Bronchial epithelial cell (primary cell): ENCODE data around the gene NR0B2. TPM values are rescaled to one million over a fixed set of nuclear protein-coding genes. Genes with fewer than 3 reads are reported as not detected.
A peak's percentile ranks its signal among the peaks of the same experiment; 100 is the strongest.

Experiments
- DNase-seq: peaks from one replicate; pipeline ENCODE4 v3.0.0-alpha.2; 2010; ENCODE audit warnings: low read depth
- FAIRE-seq: peaks from 2 replicates; lab custom pipeline; 2011; peaks lifted over from hg19 to GRCh38; lab: Jason Lieb, UNC
- H3K27me3 ChIP-seq: 2 replicates; pipeline ENCODE4 v1.5.1; 2011; ENCODE audit warnings: low read length; ENCODE audit not compliant: control insufficient read depth, insufficient read depth
- H3K36me3 ChIP-seq: 2 replicates; pipeline ENCODE4 v1.5.1; 2011; ENCODE audit warnings: low read length; ENCODE audit not compliant: control insufficient read depth, insufficient read depth
- H3K4me3 ChIP-seq: 2 replicates; pipeline ENCODE4 v1.5.1; 2011; ENCODE audit warnings: mild to moderate bottlenecking, low read depth, low read length, control low read depth
- total RNA-seq: library from RNA; depleted of rRNA; stranded (reverse); fragments of >200 nt; gene quantifications from 2 replicates; pipeline ENCODE4 v1.2.1, GENCODE V29; 2014
- TF ChIP-seq, protein P1 (sequence below): IDR thresholded peaks from 2 replicates; pipeline ENCODE4 v1.5.1; 2011; ENCODE audit warnings: mild to moderate bottlenecking, moderate library complexity, low read length, control low read depth, inconsistent platforms; ENCODE audit not compliant: insufficient read depth, severe bottlenecking

Gene NR0B2
- total RNA-seq, 1 donor from 2014 or later, result not detected

DNA sequence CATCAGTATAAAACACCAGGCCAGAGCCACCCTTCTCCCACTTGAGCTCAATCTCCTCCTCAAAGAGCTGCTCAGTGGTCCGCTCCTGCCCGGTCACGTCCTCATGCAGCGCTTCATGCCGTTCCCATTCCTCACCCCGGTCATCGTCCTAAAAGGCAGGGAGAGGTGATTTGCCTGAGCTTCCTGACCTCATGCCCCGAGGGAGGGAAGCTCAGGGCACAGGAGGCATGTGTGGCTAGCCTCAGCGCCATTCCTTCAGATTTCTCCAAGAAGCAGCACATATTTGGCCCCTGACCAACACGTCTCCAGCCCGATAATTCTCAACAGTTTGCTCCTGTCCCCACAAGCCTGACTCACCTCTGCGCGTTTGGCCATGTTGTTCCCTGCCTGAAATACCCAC, 19.5 kb downstream of the NR0B2 start:
- Histone ChIP-seq H3K36me3 (peaks cover 13% of the 10 kb centered on the region), H3K4me3 (no peak overlapping the region), H3K27me3 (no peaks in the 10 kb centered on the region)
- TF ChIP-seq, protein P1, sequence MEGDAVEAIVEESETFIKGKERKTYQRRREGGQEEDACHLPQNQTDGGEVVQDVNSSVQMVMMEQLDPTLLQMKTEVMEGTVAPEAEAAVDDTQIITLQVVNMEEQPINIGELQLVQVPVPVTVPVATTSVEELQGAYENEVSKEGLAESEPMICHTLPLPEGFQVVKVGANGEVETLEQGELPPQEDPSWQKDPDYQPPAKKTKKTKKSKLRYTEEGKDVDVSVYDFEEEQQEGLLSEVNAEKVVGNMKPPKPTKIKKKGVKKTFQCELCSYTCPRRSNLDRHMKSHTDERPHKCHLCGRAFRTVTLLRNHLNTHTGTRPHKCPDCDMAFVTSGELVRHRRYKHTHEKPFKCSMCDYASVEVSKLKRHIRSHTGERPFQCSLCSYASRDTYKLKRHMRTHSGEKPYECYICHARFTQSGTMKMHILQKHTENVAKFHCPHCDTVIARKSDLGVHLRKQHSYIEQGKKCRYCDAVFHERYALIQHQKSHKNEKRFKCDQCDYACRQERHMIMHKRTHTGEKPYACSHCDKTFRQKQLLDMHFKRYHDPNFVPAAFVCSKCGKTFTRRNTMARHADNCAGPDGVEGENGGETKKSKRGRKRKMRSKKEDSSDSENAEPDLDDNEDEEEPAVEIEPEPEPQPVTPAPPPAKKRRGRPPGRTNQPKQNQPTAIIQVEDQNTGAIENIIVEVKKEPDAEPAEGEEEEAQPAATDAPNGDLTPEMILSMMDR, result no peak
- DNase-seq (peak; percentile 93), FAIRE-seq (no peak)

DNA sequence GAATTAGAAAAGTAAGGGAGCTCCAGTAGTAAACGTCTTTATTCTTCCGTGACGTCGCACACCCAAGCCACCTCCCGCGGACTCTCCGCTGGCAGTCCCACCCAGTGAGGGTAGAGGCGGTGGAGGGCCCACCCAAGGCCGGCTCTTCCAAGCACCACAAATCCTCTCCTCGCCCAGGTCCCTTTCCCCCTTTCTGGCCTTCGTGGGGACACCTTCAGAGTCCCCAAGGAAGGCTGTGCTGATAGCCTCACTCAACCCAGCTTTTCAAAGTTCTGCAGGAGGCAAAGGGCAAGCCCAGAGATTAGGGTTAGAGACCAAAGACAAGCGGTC, 23.3 kb downstream of the NR0B2 start:
- FAIRE-seq (no peak), DNase-seq (no peak)
- TF ChIP-seq, protein P1, result no peak
- no peaks in the 10 kb centered on the region for H3K27me3 ChIP-seq
- peak overlapping the region; percentile 82 for H3K4me3 ChIP-seq
- peaks cover 21% of the 10 kb centered on the region for H3K36me3 ChIP-seq

DNA sequence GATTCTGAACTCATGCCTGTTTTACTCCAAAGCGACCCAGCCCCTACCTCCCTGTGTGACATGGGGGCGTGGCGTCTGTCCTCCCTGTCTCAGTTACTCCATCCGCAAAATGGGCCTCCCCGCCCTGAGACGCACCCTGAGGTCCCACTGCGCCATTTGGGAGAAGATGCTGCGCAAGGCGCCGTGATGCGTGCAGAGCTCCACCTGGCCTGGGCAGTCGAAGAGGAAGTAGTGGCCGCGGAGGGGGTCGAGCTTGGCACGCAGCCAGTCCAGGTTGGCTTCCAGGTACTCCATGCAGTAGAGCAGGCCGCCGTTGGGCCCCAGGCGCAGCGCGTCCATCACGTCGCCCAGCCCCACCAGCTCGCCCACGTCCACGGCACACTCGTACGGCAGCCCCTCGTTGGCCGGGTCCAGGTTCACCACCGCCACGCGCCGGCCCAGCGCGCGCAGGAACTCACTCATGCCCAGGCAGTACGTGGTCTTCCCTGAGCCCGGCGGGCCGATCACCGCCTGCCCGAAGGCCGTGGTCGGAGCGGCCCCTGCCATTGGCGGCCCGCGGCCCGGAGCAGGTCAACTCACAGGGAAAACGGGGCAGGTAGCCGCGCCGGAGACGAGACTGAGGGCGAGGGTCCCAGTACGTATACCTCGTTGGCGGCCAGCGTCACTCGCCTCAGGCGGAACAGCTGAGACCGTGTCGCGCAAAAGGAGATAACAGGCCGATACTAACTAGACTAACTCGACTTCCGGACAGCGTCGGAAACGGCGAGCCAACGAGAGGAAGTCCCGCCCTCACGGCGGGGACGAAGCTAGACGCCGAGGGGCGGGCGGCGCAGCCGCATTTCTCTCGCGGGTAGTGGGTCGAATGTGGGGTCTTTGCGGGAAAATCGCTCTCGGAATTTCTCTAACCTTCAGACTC, 24.0 kb downstream of the NR0B2 start, which contains the start of gene GPN2:
TSS of gene GPN2 (minus strand) at position 733 of the 916 bp plus-strand sequence. CDS start at position 546, 187 bp downstream.
- Histone ChIP-seq H3K36me3 (peaks cover 22% of the 10 kb centered on the region), H3K27me3 (no peaks in the 10 kb centered on the region), H3K4me3 (peak within 1 kb of the TSS; percentile 82)
- TF ChIP-seq, protein P1, result no peak
- FAIRE-seq (no peak), DNase-seq (peak; percentile 75)

DNA sequence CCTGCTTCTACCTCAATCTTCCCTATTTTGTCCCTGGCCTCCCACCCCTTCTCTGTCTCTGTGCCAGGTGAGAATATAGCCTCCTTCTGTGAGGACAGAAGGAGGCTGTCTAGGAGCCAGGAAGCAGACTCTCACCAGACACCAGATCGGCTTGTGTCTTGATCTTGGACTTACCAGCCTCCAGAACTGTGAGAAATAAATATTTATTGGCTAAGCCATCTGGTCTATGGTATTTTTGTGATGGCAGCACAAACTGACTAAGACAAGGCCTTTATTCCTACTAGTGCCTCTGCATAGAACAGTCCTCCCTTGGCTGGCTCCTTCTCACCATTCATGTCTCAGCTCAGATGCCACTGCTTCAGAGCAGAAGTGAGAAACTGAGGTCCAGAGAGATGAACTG, 25.5 kb downstream of the NR0B2 start:
- TF ChIP-seq, protein P1, result no peak
- FAIRE-seq, result no peak
- no peak for DNase-seq
- Histone ChIP-seq H3K36me3 (peaks cover 29% of the 10 kb centered on the region), H3K27me3 (no peaks in the 10 kb centered on the region), H3K4me3 (no peak overlapping the region)

DNA sequence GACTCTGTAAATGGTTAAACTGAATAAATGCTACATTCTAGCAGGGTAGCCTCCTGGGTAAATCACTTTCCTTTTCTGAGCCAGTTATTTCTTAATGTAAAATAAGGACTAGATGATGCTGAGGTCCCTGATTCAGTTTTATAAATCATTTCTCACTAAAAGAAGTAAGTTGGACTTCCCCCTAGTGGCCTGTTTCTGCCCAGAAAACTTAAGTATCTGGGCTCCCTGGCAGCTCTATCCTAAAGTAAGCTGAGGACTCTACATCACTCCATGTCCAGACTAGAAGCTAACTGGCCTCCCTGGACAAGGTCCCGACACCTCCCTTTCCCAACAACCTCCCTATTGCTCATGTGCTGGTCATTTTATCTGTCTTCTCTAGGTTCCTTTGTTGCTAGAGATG, 26.6 kb downstream of the NR0B2 start:
- TF ChIP-seq, protein P1, result peak; percentile 59
- Histone ChIP-seq H3K4me3 (no peak overlapping the region), H3K27me3 (no peaks in the 10 kb centered on the region), H3K36me3 (peaks cover 30% of the 10 kb centered on the region)
- DNase-seq (peak; percentile 41), FAIRE-seq (no peak)
